D341Med (cell line): ENCODE data around the gene KRT7.
"Not testable (repeated sequence)": the region's sequence is repeated elsewhere in the genome, so short reads cannot be mapped to it uniquely, and the experiment has no call there.

Source experiments
- DNase-seq: peaks from one replicate; pipeline ENCODE4 v3.0.0; 2012; ENCODE audit warnings: low spot score

Gene KRT7

DNA sequence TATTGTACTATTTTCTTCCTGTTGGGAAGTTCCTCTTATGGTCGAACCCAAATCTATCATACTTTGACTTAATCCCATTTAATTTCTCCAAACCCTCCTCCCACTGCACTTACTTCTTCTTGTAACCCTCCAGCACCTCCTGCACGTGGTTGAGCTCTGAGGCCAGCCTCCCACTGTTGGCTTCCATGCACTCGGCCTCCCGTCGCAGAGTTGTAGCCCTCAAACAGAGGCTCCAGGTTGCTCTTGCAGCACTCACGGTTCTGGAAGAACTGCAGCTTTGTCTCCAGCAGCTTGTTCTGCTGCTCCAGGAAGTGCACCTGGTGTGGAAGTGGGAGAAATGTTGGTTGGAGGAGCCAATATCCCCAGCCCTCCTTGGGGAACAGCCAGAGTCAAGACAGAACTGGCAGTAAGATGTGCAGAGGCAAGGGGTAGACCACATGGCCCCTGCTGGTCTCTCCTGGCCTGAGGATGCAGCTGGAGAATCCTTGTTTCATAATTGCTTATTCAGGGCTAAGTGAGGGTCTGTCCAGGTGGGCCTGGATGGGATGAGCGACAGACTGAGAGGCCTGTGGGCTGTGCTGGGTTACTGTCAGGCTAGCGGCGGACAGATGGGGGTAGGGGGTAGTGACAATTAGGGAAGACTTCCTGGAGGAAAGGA, 23.0 kb downstream of the KRT7 start:
- no peak for DNase-seq

DNA sequence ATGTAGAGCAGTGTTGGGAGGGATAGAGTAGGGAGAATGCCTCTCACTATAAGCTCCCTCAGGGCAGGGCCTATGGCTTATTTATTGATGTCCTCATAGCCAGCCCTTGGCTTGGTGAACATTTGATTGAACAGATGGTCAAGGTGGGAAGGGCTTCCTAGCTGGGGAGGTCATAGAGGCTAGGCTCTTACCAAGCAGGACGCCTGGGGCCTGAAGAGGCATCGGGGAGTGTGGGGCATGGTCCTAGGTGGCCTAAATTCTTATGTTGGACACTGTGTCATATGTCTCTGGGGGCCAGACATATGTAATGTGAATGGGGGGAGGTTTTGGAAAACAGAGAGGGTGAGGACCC, 23.5 kb downstream of the KRT7 start:
- no peak for DNase-seq

DNA sequence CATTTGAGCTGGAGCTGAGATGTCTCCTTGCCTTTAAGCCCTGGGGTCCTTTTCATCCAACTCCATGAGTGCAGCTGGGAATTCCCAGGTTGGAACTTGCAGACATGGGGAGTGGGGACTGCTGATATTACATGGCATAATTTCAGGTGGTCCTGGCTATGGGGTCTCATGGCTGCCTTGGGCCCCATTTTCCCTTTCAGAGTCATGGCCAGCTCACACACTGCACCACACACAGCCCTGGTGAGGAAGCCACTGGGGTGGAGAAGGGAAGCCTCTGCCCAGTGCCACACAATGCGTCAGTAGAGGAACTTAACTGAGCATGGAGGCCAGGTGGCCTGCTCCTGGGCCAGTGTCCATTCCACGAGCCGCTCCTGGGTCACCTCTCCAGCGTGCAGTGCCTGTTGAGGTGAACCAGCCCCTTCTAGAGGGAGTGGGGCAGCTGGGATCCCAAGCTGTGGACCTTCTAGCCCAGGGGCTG, 24.1 kb downstream of the KRT7 start:
- DNase-seq: no peak

DNA sequence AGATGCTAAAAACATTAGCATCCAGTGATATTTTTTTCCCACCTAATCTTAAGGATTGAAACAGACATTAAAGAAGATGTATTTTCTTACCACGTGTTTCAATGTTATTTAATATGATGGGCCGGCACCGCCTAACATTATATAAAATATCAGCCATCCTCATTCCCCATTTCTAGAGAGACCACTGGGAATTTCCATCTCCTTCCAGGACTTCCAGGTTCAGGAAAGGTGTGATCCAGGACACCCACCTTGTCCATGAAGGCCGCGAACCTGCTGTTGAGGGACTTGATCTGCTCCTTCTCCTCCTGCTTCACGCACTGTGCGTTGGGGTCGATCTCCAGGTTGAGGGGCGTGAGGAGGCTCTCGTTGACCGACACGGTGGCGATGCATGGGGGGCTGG, 24.9 kb downstream of the KRT7 start:
- DNase-seq: not testable (repeated sequence)

DNA sequence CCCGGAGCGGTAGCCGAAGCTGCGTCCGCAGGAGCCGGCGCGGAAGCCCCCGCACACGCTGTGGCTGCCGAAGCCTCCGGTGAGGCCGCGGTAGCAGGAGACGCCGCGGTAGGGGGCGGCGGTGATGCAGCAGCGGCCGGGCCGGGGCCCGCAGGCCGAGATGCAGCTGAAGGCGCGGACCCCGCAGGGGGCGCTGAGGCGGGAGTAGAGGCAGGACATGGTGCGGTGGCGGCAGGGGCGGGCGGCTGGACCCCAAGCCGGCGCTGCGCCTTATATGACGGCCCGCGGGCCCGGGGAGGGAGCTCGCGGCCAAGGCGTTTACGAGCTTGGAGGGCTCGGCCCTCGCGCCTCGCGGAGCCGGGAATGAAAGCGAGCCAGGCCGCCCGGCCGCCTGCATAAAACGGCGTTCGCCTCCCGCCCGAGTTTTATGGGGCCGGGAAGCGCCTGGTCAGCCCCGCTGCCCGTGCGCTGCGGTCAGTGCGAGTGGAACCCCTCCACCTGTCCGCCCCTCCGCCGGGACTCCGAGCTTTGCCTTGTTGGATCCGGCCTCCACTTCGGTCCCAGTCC, 25.4 kb downstream of the KRT7 start:
- DNase-seq: no peak

DNA sequence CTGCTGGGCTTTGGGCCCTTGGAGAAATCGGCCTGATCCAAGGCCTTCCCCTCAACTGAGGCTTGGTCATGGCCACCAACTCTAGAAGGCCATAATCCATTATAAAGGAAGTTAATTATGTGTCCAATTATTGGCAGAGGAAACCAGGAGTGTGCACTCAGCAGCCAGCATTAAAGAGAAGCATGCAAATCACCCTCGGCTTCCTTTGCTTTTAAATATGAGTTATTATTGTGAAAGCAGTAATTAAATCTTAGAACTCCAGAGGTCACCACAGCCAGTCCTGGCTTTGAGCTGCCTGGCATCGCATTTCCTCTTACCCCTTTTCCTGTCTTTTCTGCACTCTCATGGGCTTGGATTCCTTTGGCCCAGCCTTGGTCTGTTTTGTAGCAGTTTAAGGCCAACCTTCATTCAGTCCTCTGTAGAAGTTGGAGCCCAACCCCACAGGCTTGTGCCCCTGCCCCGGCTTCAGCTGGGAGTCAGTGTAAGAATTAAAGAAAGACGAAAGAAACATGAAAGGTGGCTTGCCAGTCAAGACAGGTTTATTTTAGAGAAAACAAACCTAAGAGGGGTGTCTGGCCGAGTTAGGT, 26.7 kb downstream of the KRT7 start:
- no peak for DNase-seq

DNA sequence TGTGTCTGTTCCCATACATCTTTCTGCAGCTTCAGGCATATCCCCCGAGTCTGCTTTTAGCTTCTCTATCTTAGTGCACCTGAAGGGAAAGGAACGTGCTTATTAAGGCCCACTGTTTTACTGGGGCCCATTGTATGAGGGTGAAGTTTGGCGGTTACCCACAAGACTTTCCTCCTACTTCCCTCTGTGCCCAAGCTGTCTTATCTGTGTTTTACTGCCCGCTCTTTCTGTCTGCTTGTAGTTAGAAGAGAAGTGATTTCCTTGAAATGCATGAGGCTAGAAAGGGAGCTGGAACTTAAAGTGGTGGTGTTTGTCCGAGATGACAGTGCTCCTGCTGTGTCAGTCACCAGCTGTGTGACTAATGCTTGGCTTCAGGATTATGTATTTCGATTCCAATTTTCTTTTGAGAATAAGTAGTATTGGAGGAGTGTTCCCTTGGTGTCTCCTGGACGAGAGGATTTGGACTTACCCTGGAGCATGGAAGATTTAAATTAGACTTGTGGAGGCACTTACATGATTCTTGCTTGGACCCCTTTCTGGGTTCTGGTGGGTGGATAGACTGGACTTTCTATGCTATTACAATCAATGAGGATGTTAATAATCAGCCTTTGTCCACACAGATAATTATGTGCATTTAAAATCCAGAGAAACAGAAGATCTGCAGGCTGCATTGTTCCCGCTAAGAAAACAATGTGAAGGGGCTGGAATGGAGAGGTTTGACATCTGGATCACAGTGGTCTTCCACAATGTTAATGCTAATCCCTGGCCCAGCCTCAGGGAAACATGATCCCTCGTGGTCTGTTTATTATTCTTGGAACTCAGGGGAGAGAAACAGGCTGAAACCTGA, 27.5 kb downstream of the KRT7 start:
- DNase-seq: no peak

DNA sequence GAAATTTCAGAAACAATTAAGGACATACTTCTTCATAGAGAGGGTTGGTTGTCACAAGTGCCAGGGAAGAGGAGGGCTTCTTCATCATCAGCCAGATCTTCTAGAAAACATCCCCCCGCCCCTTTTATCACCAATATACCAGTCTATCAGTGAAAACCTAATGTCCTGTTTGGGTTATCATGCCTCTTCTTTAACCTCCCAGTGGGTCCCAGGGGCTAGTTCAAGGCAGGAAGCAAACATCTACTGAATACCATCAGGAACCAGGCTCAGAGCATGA, 28.1 kb downstream of the KRT7 start:
- no peak for DNase-seq

DNA sequence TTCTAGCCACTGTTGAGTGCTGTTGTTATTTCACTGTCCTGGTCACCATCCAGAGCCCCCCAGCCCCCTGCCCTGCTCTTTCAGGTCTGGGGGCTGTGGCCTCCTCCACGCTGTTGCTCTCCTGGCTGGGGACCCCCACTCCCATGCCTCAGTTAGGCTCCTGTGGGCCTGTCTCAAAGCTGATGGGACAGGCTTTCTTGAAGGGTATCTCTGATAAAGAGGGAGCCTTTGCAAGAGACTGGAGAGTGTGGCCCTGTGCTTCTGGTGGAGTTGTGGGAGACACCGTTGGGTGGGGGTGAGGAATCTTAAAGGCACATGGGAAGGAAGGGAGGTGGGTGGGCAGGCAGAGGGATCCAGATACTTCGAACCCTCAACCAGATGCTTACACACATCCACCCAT, 29.2 kb downstream of the KRT7 start:
- no peak for DNase-seq

DNA sequence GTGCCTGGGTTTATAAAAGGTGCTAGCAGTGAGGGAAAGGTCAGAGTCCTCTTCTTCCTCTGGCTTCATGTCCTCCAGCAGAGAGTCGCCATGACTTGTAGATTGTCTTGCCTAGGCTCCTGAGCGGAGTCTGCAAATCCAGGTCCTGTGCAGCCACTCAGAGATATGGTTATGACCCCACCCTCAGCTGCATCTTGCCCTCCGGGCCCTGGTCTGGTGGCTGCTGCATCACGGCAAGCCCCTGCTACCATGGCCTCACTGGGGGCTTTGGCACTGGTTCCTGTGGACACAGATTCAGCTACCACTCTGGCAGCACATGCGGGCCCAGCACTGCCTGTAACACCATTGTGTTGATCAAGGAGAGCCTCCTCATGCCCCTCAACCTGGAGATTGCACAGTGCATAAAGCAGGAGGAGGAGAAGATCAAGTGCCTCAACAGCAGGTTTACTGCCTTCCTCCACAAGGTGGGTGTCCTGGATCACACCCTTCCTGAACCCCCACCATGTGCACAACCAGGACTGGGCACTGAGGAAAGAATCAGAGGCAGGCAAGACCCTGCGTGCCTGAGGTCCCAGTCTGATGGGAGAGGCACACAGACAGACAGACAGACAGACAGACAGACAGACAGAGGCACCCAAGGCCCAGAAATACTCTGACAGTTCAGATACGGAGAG, 30.9 kb downstream of the KRT7 start:
- no peak for DNase-seq

DNA sequence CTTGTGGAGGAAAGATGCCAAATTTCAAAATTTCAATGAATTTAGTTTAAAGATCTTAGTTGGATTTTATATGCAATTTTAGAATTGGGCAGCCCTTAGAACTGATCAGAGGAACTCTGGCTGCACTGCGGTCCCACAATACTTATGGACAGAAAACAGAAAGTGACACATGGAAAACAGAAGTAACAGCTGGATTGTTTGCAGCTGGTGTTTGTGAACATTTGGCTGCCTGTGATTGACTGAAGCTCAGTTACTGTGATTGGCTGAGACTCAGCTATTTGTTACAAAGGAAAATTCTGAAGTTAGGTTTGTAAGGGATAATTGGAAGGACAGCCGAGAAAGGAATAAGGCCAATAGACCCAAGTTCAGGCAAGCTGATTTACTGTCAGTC, 31.4 kb downstream of the KRT7 start:
- no peak for DNase-seq

DNA sequence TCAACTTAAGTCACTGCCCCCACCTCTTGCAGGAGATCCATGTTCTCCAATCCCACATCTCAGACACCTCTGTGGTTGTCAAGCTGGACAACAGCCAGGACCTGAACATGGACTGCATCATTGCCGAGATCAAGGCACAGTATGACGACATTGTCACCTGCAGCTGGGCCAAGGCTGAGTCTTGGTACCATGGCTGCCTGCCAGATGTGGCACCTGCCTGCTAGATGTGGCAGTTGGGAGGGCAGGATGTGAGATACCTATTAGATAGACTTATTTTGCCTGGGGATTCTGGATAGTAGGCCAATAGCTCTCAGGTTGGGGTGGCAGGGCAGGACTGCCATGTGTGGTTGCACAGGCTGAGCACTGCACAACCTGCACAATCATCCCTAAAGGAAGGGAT, 33.5 kb downstream of the KRT7 start:
- no peak for DNase-seq

DNA sequence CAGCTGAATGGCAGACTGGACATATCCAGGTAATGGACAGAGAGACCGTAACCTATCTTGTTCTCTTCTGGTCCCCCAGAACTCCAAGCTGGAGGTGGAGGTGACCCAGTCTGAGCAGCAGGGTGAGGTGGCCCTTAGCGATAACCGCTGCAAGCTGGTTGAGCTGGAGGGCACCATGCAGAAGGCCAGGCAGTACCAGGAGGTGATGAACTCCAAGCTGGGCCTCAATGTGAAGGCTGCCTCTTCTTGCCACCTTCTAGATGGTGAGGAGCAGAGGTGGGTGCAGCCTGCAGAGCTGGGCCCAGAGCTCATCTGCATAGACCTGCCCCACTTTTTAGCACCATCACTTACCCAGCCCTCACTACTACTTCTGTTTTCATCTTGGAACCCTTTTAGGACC, 34.2 kb downstream of the KRT7 start:
- no peak for DNase-seq

DNA sequence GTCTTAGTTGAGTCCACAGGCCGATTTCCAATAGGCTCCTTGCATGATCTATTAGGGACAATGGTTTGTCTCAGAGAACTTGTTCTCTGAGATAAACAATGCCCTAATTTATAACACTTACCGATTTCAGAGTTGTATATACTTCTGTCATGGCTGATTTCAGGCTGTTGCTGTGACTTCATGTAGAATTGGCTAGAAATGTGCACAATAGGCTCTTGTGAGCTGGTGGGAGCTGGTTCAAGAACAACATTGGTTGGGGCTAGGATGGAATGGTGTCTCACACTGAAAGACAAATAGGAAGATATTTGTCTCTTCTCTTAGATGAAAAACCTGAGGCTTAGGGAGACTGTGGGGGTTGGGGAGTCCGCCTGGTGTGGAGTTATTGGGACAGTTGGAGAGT, 34.7 kb downstream of the KRT7 start:
- DNase-seq: no peak

DNA sequence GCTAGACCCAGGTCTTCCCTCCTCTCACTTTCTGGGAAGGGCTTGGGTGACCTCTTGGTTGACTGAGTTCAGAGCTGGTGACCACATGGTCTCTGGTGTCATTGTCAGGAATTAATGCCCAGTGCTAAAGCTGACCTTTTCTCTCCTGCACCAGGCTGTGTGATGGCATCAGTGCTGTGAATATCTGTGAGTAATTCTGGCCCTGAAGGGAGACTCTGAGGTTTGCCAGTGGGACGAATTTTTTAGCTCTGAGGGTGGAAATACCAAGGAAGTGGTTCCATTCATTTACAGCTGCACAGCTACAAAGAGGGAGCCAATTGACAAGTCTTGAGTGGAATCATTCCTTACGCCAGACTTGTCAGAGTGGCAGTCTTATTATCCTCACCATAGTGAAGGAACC, 35.2 kb downstream of the KRT7 start:
- DNase-seq: no peak

DNA sequence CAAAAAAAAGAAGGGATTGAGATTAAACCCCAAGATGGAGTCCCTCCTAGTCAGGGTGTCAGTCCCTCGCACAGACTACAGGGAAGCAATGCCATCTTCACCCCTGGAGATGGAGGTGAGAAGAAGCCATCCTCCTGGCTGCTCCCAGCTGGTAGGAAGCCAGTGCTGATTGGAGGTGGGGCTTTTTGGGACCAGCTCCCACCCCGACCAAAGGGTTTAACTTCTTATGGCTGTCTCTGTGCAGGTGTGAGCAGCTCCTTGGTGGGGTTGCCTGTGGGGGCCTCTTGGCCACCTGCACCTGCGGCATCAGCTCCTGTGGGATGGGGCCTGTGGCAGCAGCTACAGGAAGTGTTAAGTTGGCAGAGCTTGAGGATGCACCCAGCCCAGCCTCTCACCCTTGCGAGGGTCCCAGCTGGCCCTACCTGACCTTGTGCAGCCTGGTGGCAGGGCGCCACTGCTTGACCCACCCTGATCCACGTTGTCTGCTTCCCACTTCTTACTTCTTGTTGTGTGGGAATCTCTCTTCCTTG, 37.6 kb downstream of the KRT7 start:
- DNase-seq: no peak

DNA sequence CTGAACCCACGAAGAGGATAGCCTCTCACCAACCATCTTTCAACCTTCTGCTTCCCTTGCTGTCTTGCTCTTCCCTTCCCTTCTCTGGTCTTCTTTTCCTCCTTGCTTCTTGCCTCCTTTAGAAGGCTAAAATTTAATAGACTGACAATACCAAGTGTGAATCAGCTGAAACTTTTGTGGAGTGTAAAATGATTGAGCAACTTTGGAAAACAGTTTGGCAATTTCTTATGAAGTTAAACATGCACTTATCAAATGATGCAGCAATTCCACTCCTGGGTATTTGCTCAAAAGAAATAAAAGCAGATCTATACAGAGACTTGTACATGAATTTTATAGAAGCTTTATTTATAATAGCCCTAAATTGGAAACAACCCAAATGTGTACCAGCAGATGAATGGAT, 38.1 kb downstream of the KRT7 start:
- no peak for DNase-seq

DNA sequence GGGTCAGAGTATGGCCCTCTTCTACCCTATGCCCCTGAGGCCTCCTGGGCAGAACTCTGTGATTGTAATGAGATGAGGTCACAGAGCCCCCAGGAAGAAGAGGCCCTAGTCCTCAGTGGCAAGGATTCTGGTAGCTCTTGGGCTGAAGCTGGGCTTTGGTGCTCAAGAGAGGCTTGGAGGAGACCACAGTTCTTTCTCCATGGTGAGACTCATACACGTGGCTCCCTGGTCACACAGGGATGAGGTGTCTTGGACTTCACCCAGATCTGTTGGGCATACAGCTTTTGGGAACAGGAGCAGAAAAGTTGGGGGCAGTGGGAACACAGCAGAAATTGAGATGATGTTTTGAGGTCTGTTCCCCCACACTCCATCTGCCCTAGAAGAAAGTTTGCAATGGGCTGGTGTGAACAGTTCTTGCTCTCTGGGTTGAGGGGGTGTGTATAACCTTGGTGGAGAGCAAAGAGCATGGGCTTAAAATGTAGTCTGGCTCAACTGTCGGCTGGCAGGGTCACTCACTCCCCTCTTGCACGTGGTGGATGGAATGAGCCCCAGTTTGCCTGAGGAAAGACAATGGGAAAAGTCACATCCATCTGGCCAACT, 41.6 kb downstream of the KRT7 start, which contains the start of gene KRT86:
Gene KRT86, plus strand, starts transcription at position 125 of the 600 bp plus-strand sequence. CDS start 27,272 bp downstream, outside the sequence.
- no peak for DNase-seq

DNA sequence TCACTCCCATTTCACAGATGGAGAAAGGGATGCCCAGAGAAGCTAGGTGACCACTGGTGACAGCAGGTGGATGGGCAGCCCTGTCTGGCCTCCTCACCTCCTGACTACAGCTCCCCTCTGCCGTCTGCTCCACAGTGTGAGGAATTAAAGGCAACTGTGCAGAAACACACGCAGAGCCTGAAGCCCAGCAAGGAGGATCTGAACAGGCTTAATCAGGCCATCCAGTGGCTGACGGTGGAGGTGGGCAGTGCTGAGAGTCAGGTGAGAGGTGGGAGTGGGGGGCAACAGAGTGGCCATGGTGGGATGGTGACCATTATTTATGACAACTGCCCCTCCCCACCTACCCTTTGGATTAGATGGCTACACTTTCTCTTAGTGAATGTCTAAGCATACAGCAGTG, 42.6 kb downstream of the KRT7 start:
- no peak for DNase-seq

DNA sequence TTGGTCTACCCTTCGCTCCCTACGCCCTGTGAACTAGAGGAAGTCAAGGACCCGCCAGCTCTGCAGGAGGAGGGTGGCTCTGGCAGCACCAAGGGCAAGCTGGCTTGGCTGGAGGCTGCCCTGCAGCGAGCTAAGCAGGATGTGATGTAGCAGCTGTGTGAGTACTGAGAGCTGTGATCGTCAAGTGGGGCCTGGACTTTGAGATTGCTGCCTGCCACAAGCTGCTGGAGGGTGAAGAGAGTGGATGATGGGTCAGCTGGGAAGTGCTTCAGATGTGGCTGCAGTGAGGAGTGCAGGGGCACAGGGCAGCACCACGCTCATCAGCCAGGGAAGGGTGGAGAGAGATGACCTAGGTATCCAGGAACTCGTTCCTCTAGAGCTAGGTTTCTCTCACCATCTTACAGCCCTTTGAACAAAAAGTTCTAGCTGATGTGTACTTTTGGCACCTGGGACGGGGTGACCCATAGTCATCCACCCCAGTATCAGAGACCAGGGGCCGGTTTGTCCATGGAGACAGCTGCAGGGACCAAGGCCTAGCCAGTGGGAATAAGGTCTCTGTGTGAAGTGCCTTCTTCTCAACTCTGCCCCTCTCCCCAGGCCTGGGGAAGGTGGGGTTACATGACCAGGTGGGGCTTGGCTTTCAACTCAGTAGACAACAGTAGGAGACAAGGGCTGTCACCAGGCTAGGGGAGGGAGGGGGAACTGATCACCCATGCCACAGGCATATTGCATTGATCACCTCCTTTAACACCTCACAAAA, 44.6 kb downstream of the KRT7 start:
- DNase-seq: no peak
